GM18517 (cell line): ENCODE data around the gene HS3ST1.
A peak's percentile ranks its signal among the peaks of the same experiment; 100 is the strongest.
"Not testable (repeated sequence)": the region's sequence is repeated elsewhere in the genome, so short reads cannot be mapped to it uniquely, and the experiment has no call there.

Experiments
- ATAC-seq: cut with Tn5 transposase; IDR thresholded peaks from one replicate; pipeline ENCODE4 v1.9.1; 2021; ENCODE audit warnings: mild to moderate bottlenecking, moderate library complexity; ENCODE audit not compliant: unreplicated experiment

Gene HS3ST1

GRCh38 chr4:11404431-11404830 is 24.3 kb downstream of the HS3ST1 start:
- no peak for ATAC-seq

GRCh38 chr4:11402192-11402591 is 26.5 kb downstream of the HS3ST1 start:
- ATAC-seq, result peak; percentile 53

- ATAC-seq, result no peak
These were observed 29.2 kb downstream of the HS3ST1 start for GRCh38 chr4:11399461-11399971.

GRCh38 chr4:11397819-11398610 is 30.7 kb downstream of the HS3ST1 start:
- peak; percentile 76 for ATAC-seq

GRCh38 chr4:11397146-11397545 is 31.5 kb downstream of the HS3ST1 start:
- ATAC-seq, result no peak

DNA sequence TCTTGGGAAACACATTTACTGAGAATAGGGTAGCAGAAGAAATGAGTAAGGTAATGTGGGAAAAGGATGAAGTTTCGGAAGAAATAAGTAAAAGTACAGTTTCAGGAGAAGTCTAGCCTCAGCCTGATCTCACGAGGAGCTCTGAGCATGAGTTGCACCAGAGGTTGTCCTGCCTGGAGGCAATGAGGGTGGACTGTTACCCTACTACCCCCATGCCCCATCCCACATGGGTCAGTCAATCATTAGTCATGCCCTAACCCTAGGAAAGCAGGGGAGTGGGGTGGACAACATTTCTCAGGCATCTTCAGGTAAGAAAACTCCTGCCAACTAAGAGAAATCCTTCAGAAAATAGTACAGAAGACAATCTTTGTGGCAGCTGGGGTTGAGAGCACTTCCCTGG is 35.1 kb downstream of the HS3ST1 start:
- ATAC-seq, result no peak

DNA sequence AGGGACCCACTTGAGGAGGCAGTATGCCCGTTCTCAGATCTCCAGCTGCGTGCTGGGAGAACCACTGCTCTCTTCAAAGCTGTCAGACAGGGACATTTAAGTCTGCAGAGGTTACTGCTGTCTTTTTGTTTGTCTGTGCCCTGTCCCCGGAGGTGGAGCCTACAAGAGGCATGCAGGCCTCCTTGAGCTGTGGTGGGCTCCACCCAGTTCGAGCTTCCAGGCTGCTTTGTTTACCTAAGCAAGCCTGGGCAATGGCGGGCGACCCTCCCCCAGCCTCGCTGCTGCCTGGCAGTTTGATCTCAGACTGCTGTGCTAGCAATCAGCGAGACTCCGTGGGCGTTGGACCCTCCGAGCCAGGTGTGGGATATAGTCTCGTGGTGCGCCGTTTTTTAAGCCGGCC is 44.6 kb downstream of the HS3ST1 start:
- not testable (repeated sequence) for ATAC-seq

DNA sequence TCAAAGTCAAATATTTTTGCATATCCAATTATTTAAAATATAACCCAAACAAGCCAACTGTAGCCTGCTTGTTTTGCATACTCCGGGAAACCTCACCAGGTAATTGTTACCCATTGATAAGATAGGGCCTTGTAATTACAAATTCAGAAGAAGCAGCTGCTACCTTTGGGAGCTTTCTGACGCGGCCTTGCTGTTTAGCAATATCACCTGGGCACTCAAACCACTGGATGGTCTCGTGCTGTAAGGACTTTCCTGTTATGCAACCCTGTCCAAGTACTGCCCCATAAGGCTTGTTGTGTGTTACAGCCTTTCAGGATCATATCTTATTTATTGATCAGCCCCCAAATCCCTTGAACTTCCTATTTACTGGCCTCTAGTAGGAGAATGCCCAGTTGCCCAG is 52.1 kb downstream of the HS3ST1 start:
- ATAC-seq, result no peak

DNA sequence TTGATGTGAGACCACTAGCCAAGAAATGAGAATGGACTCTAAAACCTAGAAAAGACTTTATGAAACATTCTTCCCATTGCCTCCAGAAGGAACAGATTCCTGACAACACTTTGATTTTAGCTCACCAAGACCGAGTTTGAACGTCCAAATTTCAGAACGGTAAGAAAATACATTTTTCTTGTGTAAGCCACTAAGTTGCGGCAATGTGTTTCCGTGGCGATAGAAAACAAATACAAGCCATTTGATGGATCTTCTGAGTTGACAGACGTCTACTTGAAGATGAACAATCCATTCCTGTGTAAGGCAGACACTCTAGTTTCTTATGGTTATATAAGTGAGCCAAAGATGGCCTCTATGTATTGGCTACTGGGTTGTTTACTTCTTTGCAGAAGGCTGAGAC is 52.5 kb downstream of the HS3ST1 start:
- ATAC-seq, result no peak

- ATAC-seq, result no peak
These were observed 60.0 kb downstream of the HS3ST1 start for GRCh38 chr4:11368701-11369115.

DNA sequence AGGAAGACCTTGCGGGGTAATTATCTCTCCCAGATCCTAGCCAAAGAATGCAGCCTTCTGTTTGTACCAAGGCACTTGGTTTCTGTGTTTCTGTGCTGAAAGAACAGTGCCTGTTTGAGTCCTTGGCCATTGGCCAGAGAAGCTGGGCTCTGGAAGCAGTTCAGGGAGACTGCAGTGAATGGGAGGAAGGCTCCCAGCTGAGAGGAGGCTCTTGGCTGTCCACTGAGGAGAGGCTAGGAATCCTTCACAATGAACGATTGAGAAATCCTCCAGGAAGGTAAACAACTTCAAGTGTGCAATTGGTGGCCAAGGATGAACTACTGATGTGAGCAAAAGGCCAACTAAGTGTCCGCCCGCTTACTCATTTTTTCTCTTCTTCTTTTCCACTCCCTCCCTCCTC is 61.3 kb downstream of the HS3ST1 start:
- no peak for ATAC-seq

DNA sequence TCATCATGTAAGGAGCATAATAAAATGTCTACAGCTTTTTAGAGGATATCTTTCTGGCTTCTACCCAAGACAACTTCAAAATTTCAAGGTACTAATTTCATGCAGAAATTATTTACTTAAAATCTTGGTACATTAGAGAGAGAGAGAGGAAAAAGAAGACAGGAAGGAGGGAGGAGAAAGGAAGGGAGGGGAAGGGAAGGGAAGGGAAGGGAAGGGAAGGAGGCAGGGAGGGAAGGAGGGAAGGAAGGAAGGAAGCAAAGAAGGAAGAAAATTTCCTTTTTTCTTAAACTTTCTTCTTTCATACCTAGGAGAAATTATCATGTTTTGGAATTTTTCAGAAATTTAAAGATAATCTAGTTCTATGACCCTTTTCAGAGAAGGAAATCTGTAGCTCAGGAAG is 61.8 kb downstream of the HS3ST1 start:
- ATAC-seq, result no peak

- no peak for ATAC-seq
These were observed 63.7 kb downstream of the HS3ST1 start for GRCh38 chr4:11365039-11365438.

DNA sequence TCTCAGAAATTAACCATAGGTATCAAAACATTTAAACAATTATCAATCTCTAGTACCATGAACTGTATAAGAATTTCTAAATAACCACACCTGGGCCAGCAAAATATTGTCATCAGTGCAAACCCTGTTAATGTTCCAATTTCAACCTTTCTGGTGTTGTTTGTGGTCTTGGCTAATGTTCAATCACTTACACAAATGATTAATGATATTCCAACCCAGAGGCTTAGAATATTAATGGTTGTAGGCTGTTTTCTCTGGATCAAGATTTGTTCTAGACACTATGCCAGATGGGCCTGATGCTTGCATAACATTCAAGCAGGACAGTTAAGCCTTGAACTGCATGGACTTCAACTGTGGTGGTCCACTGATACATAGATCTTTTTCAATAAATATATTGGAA is 69.1 kb downstream of the HS3ST1 start:
- no peak for ATAC-seq

- ATAC-seq, result no peak
These were observed 73.5 kb downstream of the HS3ST1 start for GRCh38 chr4:11355226-11355625.

DNA sequence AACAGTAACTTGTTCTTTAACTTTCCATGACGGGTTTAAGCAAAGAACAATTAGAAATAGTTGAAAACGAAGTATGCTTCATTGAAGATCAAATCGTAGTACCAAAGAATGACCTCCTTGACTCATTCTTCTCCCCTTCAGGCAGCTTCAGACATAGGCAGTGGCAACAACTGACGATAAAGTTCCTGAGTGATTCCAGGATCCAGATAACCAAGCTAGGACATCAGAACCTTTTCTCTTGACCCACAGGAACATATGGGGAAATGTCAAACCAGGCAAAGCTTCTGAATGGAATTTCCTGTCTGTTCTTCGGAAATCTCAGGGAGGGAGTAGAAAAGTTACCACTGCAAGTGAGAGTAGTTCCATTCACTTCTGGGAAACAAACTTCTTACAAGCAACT is 74.2 kb downstream of the HS3ST1 start:
- no peak for ATAC-seq

- ATAC-seq, result no peak
These were observed 80.1 kb downstream of the HS3ST1 start for GRCh38 chr4:11348449-11349088.

DNA sequence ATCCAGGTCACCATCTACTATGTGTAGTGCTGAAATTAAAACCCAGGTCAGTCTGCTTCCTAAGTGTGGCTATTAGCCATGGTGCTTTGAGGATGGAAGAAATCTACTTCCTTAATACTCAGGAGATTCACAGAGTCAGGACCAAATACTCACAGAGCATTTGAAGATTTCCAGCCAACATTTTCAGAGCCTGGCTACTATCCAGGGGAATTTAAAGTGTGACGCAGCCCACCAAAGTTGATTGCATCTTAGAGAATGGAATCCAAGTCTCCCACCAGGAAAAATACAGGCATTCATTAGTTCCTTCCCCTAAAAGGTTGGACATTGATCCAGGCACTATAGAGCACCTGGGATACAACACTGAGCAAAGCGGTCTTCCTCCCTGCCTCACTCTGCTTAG is 83.8 kb downstream of the HS3ST1 start:
- no peak for ATAC-seq

DNA sequence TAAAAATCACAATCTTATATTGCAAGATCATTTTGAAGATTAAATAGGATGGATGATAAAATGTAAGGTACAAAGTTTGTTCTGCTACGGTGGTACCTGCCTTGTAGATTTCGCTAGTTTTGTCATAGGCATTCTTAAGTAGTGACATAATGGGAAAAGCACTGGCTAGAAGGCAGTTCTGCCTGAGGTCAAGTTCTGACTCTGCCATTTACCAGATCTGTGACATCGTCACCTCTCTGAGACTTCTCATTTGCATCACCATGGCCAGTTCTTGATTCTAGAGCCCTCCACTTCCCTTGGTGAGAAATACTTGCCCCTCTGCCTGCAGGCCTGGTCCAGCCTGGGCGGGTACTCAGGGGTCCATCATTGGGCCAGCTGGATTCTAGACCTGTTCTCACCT is 85.2 kb downstream of the HS3ST1 start:
- ATAC-seq, result no peak
